ENCODE data around the gene DZIP3. TPM values are rescaled to one million over a fixed set of nuclear protein-coding genes. Genes with fewer than 3 reads are reported as not detected.

The DZIP3 gene
- total RNA-seq, 1 donor from 2014 or later: 6.6 TPM

GRCh38 chr3:108602249-108602934 is 12.9 kb downstream of the DZIP3 start:
- no peak for DNase-seq (ENCODE audit: low read depth)
- no peak overlapping the region for H3K4me3 ChIP-seq (ENCODE audit: low read depth, low read length)
- no peak for TF ChIP-seq CTCF (IDR thresholded peaks at IDR 0.05; ENCODE audit: insufficient read depth, low read length, poor library complexity, severe bottlenecking)
- no peaks in the 10 kb centered on the region for H3K27me3 ChIP-seq (ENCODE audit: control insufficient read depth, insufficient read depth, low read length)
- no peaks in the 10 kb centered on the region for H3K36me3 ChIP-seq (ENCODE audit: control insufficient read depth, insufficient read depth, low read length)

GRCh38 chr3:108602935-108603294 is 13.4 kb downstream of the DZIP3 start:
- no peaks in the 10 kb centered on the region for H3K36me3 ChIP-seq (ENCODE audit: control insufficient read depth, insufficient read depth, low read length)
- TF ChIP-seq CTCF (IDR thresholded peaks at IDR 0.05; ENCODE audit: insufficient read depth, low read length, poor library complexity, severe bottlenecking): no peak
- DNase-seq (ENCODE audit: low read depth): no peak

GRCh38 chr3:108603691-108604090 is 14.2 kb downstream of the DZIP3 start:
- Histone ChIP-seq H3K4me3 (ENCODE audit: low read depth, low read length) (no peak overlapping the region), H3K27me3 (ENCODE audit: control insufficient read depth, insufficient read depth, low read length) (no peaks in the 10 kb centered on the region), H3K36me3 (ENCODE audit: control insufficient read depth, insufficient read depth, low read length) (no peaks in the 10 kb centered on the region)
- DNase-seq (ENCODE audit: low read depth): no peak
- TF ChIP-seq CTCF (IDR thresholded peaks at IDR 0.05; ENCODE audit: insufficient read depth, low read length, poor library complexity, severe bottlenecking): no peak

More at GRCh38 chr3:108602935-108603294, 13.4 kb downstream of the DZIP3 start:
- Histone ChIP-seq H3K4me3 (ENCODE audit: low read depth, low read length) (no peak overlapping the region), H3K27me3 (ENCODE audit: control insufficient read depth, insufficient read depth, low read length) (no peaks in the 10 kb centered on the region)

GRCh38 chr3:108605028-108605427 is 15.5 kb downstream of the DZIP3 start:
- Histone ChIP-seq H3K4me3 (ENCODE audit: low read depth, low read length) (no peak overlapping the region), H3K36me3 (ENCODE audit: control insufficient read depth, insufficient read depth, low read length) (no peaks in the 10 kb centered on the region), H3K27me3 (ENCODE audit: control insufficient read depth, insufficient read depth, low read length) (no peaks in the 10 kb centered on the region)
- no peak for TF ChIP-seq CTCF (IDR thresholded peaks at IDR 0.05; ENCODE audit: insufficient read depth, low read length, poor library complexity, severe bottlenecking)
- no peak for DNase-seq (ENCODE audit: low read depth)

- DNase-seq (ENCODE audit: low read depth): no peak
- H3K4me3 ChIP-seq (ENCODE audit: low read depth, low read length): no peak overlapping the region
- no peaks in the 10 kb centered on the region for H3K27me3 ChIP-seq (ENCODE audit: control insufficient read depth, insufficient read depth, low read length)
- no peaks in the 10 kb centered on the region for H3K36me3 ChIP-seq (ENCODE audit: control insufficient read depth, insufficient read depth, low read length)
- no peak for TF ChIP-seq CTCF (IDR thresholded peaks at IDR 0.05; ENCODE audit: insufficient read depth, low read length, poor library complexity, severe bottlenecking)
Observed at GRCh38 chr3:108605491-108605890, 16.0 kb downstream of the DZIP3 start.

GRCh38 chr3:108608750-108609149 is 19.2 kb downstream of the DZIP3 start:
- H3K27me3 ChIP-seq (ENCODE audit: control insufficient read depth, insufficient read depth, low read length): no peaks in the 10 kb centered on the region
- no peak overlapping the region for H3K4me3 ChIP-seq (ENCODE audit: low read depth, low read length)
- peaks cover 1% of the 10 kb centered on the region for H3K36me3 ChIP-seq (ENCODE audit: control insufficient read depth, insufficient read depth, low read length)
- DNase-seq (ENCODE audit: low read depth): no peak
- TF ChIP-seq CTCF (IDR thresholded peaks at IDR 0.05; ENCODE audit: insufficient read depth, low read length, poor library complexity, severe bottlenecking): no peak
